Activated CD8-positive, alpha-beta memory T cell treated with anti-CD3 and anti-CD28 coated beads, Interleukin-2, amount 50 U/mL, for 1 hour (primary cell): ENCODE measurements around the gene PRR22.
"Not testable (repeated sequence)": the region's sequence is repeated elsewhere in the genome, so short reads cannot be mapped to it uniquely, and the experiment has no call there.

Experiments used
- DNase-seq: peaks from one replicate; pipeline ENCODE4 v3.0.0-alpha.2; 2020; ENCODE audit errors: extremely low read depth

PRR22 gene

DNA sequence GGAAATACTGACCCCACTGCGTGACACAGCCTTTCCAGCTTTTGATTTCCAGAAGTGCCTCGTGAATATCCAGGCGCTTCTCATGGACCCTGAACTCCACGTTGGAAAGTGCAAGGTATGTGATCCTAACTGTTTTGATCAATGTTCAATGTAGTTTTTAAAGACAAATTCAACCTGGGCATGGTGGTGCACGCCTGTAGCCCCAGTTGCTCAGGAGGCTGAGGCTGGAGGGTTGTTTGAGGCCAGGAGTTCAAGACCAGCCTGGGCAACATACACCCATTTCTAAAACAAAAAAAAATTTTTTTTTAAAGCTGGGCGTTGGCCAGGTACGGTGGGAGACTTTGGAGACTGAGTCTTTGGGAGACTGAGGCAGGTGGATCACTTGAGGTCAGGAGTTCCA is 32.8 kb downstream of the PRR22 start:
- DNase-seq: no peak

DNA sequence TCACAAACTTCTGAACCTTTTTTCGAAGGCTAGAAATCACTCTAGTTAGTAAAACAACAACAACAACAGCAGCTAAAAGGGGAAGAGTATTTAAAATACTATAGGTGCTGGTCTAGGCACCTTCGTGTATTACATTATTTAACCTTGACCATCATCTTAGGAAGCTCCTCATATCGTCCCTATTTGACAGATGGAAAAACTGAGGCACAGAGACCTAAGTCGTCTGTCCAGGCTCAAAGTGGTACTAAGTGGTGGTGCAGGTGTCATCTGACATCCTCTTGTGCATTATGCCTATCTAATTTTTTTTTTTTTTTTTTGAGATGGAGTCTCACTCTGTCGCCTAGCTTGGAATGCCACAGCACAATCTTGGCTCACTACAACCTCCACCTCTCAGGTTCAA is 35.0 kb downstream of the PRR22 start:
- no peak for DNase-seq

DNA sequence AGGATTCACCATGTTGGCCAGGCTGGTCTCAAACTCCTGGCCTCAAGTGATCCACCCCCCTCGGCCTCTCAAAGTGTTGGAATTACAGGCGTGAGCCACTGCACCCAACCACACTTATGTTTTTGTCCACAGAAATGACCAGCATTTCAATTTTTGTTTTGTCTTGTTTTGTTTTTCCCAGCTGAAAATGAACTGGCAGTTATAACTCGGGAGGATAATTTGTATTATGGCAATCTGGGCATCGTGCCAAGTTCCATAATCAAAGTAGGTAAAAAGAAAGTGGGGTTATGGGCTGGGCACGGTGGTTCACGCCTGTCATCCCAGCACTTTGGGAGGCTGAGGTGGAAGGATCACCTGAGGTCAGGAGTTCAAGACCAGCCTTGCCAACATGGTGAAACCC is 35.6 kb downstream of the PRR22 start:
- not testable (repeated sequence) for DNase-seq

DNA sequence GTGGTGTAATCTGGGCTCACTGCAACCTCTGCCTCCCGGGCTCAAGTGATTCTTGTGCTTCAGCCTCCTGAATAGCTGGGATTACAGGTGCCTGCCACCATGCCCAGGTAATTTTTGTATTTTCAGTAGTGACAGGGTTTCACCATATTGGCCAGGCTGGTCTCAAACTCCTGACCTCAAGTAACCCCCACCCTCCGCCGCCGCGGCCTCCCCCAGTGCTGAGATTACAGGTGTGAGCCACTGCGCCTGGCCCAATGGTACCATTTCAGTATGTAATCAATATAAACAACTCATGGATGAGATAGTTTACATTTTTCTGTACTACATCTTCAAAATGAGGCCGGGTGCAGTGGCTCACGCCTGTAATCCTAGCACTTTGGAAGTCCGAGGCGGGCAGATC is 39.5 kb downstream of the PRR22 start:
- DNase-seq: not testable (repeated sequence)

DNA sequence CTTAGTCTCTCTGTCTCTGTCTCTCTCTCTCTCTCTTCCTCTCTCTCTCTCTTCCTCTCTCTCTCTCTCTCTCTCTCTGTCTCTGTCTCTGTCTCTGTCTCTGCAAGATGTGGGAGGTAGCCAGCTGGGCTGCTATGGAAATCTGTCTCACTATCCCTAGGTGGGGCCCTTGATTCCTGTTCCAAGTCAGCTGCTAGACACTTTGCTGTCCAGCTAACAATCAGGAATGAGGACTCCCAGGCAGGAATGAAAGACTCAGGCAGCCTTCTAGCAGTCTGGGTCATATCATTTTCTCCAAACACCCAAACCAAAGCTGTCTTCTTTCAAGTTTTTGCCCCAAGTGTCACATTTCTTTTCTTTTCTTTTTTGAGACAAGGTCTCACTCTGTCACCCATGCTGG is 40.9 kb downstream of the PRR22 start:
- DNase-seq: no peak

DNA sequence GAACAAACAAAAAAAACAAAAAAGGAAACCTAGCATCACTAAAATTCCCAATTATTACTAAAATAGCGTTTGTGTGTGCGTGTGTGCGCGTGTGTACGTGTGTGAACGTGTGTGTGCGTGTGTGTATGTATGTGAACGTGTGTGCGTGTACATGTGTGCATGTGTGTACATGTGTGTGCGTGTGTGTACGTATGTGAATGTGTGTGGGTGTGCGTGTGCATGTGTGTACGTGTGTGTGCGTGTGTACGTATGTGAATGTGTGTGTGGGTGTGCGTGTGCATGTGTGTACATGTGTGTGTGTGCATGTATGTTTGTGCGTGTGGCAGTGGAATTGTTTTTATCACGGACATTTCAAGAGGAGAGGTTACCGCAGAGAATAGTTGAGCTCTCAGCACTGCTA is 42.5 kb downstream of the PRR22 start:
- DNase-seq: no peak

DNA sequence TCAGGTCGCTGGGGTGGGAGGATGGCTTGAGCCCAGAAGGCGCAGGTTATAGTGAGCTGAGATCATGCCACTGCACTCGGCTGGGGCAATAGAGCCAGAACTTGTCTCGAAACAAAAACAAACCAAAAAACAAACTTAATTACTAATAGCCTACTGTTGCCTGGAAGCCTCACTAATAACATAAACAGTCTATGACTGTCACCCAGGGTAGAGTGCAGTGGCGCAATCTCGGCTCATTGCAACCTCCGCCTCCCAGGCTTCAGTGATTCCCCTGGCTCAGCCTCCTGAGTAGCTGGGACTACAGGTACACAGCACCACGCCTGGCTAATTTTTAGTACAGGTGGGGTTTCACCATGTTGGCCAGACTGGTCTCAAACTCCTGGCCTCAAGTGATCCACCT is 46.1 kb downstream of the PRR22 start:
- DNase-seq: no peak

DNA sequence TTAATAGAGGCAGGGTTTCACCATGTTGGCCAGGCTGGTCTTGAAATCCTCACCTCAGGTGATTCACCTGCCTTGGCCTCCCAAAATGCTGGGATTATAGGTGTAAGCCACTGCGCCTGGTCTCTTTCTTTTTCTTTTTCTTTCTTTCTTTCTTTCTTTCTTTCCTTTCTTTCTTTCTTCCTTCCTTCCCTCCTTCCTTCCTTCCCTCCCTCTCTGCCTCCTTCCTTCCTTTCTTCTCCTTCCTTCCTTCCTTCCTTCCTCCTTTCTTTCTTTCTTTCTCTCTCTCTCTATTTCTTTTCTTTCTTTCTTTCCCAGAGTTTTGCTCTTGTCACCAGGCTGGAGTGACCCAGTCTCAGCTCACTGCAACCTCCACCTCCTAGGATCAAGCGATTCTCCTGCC is 51.4 kb downstream of the PRR22 start:
- not testable (repeated sequence) for DNase-seq
